Ureter (tissue), 1 donor: Measurements from ENCODE around the gene POC1B. TPM values are rescaled to one million over a fixed set of nuclear protein-coding genes. Genes with fewer than 3 reads are reported as not detected.
A peak's percentile ranks its signal among the peaks of the same experiment; 100 is the strongest.

Experiments
- DNase-seq: peaks from one replicate; pipeline ENCODE4 v3.0.0-alpha.2; 2020; ENCODE audit warnings: low spot score
- total RNA-seq: library from RNA; stranded (reverse); gene quantifications from one replicate; pipeline ENCODE4 v1.2.4, GENCODE V29; 2023
- donor health status: DM: yes; HTN: yes; CAD: no.

Gene POC1B
- total RNA-seq, 1 donor from 2014 or later, result 32.3 TPM

DNA sequence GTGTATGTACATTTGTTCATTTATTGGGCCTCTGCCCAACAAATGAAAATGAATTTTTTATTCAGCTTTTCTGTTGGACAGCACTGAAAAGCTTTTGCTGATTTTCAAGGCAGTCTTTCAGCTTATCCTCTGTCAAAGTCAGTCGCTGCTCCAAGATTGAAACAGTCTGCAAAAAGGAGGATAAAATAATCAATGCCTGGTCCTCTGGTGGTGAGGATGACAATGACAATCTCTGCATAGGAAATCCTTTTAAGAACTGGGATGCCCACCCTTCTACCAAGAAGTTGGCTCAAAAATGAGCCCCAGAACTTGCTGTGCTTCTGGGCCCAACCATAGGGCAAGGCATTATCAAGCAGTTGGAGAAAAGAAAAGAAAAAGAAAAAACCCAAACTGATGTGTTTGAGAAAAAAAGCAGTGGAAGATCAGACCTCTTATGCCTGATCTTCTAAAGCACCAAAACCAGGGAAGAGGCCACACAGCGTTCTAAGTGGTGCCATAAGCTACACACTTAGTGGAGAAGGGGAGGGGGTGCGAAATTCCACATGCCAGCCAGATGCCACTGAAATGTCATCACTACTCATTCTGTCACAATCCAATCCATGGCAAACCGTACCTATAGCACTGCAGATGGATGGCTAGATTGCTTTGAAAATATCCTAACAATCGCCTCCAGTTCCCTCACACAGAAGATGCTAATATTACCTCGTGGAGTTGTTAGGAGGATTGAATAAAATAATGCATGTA lies 104.6 kb downstream of the POC1B start:
- DNase-seq, result no peak

GRCh38 chr12:89418228-89418910 lies 107.5 kb downstream of the POC1B start:
- no peak for DNase-seq

- DNase-seq, result peak; percentile 50
Observed at GRCh38 chr12:89417246-89417977, 108.4 kb downstream of the POC1B start.

DNA sequence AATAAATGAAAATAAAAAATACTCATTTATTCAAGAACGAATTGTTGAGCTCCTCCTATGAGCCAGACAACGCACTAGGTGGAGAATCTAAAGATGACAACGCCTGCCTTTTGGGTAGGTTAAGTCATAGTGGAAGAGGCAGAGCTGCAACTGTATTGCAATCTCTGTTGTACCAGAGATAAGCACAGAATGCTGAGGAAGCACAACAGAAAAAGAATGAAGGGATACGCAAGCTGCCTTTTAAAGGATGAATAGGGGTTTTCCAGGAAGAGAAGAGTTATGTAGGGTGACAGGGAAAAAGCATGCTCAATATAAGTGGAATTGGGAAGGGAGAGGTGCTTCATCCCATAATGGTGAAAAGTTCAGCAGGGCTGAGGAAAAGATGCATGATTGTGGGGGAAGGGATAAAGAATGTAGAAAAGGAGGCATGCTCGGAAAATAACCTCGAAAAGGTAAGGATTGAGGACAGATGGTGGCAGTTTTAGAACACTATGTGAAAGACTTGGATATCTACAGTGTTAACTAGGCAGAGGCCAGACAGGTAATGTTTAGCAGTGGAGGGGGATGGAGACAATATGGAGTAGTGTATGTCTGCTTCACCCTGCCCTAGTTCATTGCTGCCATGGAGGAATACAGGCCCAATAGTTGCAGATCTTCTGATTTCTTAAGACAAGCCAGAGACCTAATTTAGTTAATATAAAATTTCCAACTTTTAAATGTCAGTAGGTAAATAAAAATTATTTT lies 109.6 kb downstream of the POC1B start:
- DNase-seq, result no peak

DNA sequence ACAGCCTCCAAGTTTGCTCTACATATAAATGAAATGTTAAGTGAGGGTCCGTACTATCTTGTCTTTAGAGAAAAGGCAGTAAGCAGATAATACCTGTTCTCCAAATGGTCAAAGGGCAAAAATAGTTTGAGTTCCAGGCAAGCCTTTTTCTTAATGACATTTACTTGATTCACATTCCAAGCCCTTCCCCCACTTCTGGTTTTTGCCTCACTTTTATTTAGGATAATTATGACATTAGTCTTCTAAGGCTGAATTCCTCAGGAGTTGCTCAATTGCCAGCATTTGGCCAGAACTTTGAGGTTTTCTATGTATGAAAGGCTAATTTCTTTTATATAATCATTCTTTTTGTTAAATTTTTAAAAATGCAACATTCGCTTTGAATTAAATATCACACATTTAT lies 111.0 kb downstream of the POC1B start:
- DNase-seq, result no peak

DNA sequence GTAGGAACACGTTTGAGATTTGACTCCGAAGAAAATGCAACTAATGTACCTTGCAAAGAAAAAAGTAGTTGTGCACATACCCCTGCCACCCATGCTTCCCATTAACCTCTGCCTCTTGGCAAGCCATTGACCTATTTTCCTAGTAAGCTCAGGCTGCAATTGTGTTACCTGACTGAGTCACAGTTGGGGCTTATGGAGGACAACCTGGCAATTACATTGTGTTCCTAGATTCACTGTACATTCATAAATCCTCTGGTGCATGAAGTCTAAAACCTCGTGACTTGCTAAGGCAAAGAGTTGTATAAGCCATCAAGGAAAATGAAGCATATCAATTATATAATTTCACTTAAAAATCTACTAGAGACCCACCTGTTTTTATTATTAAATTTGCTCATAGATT lies 111.5 kb downstream of the POC1B start:
- DNase-seq, result no peak

- no peak for DNase-seq
Observed at GRCh38 chr12:89413234-89413633, 112.6 kb downstream of the POC1B start.

- no peak for DNase-seq
Observed at GRCh38 chr12:89412665-89413064, 113.2 kb downstream of the POC1B start.

DNA sequence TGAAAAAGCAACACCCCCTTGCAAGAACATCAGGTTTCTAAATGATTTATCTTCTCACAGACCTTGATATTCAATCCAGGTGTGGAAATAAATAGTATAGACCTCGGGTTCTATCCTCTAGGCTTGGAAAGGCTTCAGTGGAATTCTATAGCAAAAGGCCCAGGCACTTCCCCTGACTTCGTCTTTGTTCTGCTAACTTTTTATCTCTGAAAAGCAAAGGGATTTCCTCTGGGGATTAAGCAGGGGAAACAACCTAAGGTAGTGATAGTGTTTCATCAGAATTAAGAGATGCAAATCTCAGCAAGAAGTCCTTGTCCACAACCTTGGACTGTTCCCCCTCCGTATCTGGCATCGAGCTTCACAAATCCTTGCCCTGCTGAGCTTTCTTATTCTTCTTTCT lies 114.0 kb downstream of the POC1B start:
- DNase-seq, result no peak

GRCh38 chr12:89411234-89411633 lies 114.6 kb downstream of the POC1B start:
- no peak for DNase-seq

- DNase-seq, result no peak
Observed at GRCh38 chr12:89405626-89406345, 120.1 kb downstream of the POC1B start.

DNA sequence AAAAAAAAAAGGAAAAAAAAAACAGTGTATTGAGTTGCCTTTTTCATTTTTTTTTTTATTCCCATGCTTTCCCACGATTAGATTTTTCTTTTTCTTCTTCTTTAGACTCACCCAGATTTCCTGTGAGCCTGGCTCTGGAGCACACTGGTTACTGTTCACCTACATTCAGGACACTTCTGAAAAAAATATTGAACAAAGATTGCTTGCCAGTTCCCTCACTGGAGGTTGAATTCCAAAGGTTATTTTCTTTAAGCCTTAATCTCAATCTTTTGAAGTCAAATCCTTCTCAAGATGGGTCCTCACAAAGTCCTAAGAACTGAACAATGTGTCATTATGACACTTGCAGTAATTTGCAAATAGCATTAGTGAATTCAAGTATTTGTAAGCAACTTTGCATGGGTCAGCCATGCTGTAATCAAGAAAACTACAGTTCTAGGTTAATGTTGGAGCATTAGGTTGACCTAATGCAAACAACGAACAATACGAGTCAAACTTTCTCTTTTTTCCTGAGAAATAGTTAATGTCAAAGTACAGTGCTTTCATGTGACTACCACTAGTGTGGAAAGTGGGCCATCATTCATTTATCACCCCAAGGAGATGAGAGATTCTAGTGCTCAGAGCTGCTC lies 124.3 kb downstream of the POC1B start:
- no peak for DNase-seq

- no peak for DNase-seq
Observed at GRCh38 chr12:89400415-89400814, 125.4 kb downstream of the POC1B start.

GRCh38 chr12:89395712-89396111 lies 130.1 kb downstream of the POC1B start:
- no peak for DNase-seq

GRCh38 chr12:89393551-89394121 lies 132.2 kb downstream of the POC1B start:
- DNase-seq, result no peak

DNA sequence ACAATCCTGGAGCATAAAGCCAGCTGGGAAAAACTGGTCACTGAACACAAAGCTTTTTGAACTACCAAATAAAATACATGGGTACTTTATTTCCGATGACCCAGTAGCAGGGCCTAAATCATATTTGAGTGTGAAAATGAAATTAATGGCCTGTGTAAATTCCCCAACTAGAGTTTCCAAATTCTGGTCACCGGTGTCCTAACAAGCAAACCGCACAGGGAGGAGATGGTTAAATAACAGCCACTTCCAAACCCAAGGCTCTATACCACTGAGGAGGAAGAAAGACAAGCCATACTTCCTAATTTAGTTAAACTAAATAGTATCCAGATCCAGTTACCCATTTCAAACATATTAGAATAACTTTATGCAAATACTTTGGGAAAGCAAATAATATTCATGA lies 133.5 kb downstream of the POC1B start:
- DNase-seq, result no peak

GRCh38 chr12:89391726-89392336 lies 134.0 kb downstream of the POC1B start:
- DNase-seq, result no peak

GRCh38 chr12:89390802-89391673 lies 134.8 kb downstream of the POC1B start:
- no peak for DNase-seq
